ENCODE data around the gene ZBTB5.
A peak's percentile ranks its signal among the peaks of the same experiment; 100 is the strongest.

The ZBTB5 gene

DNA sequence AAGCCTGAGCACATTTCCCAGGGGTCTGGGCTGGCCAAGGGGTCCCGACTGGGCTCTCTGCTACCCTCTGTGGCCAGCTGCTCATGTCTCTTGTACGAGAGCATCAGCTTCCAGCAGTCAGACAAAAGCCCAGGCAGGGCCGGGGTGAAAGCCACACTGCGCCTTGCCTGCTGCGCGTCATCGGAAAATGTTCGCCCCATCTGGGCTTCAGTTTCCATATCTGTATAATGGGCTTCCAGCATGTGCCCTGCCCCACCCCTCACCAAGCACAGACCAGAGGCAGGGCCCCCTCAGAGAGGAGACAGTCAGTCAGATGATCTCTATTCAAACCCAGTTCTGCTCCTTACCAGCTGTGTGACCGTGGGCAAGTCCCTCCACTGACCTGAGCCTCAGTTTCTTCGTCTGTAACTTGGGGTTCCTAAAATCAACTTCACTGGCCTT is 50.7 kb downstream of the ZBTB5 start:
- H3K27ac Mint-ChIP-seq, result no peak overlapping the region
- no peaks in the 10 kb centered on the region for H3K36me3 Mint-ChIP-seq (ENCODE audit: low read depth)
- no peak overlapping the region for H3K4me3 Mint-ChIP-seq
- H3K9me3 Mint-ChIP-seq, result no peaks in the 10 kb centered on the region
- DNase-seq, result no peak
- peaks cover 32% of the 10 kb centered on the region for H3K4me1 Mint-ChIP-seq (ENCODE audit: low read depth)
- peaks cover 3% of the 10 kb centered on the region for H3K27me3 Mint-ChIP-seq

DNA sequence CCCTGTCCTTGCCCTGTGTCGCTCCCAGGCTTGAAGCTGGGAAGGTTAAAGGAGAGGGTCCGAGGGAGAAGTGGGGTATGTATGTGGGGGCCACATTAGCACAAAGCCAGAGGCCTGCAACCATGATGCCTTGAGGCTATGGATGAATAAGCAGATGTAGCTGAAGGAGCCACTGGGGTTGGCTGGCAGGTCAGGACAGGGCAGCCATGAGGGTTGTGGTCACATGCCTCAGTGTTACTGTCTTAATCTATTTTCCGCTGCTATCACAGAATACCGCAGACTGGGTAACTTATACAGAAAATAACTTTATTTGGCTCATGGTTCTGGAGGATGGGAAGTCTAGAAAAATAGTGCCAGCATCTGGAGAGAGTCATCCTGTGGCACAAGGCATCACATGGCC is 51.9 kb downstream of the ZBTB5 start:
- no peak for DNase-seq
- H3K27me3 Mint-ChIP-seq, result peaks cover 3% of the 10 kb centered on the region
- H3K36me3 Mint-ChIP-seq (ENCODE audit: low read depth), result no peaks in the 10 kb centered on the region

DNA sequence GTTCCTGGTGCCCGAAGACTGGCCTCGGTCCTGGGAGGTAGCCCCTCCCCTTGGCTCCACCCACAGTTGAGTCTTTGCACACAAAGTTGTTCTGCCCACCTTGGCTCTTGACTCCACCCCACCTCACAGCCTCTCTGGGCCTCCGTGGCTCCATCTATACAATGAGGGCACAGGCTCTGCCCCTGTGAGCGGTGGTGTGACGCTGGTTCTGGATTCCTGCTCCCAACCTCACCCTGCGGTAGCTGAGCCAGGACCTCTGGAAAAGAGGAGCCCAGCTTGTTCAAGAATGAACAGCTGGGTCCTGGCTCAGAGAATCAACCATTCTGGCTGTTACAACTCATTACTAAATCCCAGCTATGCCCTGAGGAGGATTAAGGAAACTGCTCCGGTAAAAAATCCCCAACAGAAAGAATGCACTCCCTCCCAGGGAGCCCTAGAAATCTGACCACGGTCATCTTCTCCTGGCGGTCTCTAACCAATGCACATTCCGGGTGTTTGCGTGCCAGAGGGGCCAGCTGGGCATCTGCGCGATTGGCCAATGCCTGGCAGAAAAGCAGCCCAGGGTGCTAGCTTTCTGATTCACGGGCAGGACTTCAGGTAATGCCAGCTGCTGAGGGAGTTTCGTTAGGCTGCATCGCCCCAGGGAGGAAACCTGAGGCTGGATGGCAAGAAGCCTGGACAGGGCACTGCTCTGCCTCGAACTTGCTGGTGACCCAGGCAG is 52.7 kb downstream of the ZBTB5 start:
- Mint-ChIP-seq H3K36me3 (ENCODE audit: low read depth) (no peaks in the 10 kb centered on the region), H3K4me1 (ENCODE audit: low read depth) (peaks cover 40% of the 10 kb centered on the region), H3K4me3 (no peak overlapping the region), H3K27ac (no peak overlapping the region), H3K9me3 (no peaks in the 10 kb centered on the region), H3K27me3 (peaks cover 3% of the 10 kb centered on the region)
- no peak for DNase-seq

More for the DNA sequence above, 51.9 kb downstream of the ZBTB5 start:
- no peak overlapping the region for H3K27ac Mint-ChIP-seq
- H3K4me1 Mint-ChIP-seq (ENCODE audit: low read depth), result peaks cover 40% of the 10 kb centered on the region
- no peaks in the 10 kb centered on the region for H3K9me3 Mint-ChIP-seq
- no peak overlapping the region for H3K4me3 Mint-ChIP-seq

DNA sequence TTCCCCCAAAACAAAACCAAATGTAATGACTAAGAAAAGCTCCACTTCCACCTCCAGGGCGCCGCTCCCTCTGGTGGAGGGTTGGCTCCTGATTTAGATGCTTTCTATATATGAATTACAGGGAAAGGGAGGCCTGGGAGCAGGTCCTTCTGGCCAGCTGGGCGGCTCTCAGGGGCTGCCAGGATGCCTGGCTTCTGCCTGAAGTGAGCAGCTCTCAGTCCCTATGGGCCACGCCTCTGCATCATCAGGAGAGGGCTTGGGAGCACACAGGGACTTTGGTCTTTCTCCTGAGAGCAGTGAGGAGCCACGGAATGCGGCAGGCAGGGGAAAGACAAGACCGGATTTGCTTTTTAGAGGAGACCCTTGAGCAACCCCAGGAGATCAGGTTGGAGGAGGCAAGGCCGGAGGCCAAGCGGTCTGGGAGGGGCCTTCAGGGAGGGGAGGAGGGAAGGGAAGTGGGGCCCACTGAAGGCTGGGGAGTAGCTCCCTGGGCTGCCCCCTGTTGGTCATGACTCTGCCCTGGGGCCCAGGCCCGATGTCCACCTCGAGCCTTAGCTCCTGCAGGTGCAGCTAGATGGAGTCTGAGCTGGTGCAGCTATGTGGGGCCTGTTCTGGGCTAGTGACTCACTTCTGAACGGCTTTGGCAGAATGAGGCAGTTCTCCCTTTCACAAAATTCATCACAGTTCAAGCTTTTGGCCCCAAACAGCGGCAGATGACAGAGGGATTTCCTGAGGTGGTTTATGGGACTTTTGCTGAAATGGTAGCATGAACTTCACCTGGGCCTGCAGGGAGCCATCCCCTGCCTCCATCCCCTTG is 54.1 kb downstream of the ZBTB5 start:
- peak; percentile 47 for DNase-seq
- Mint-ChIP-seq H3K4me1 (ENCODE audit: low read depth) (peaks cover 41% of the 10 kb centered on the region), H3K9me3 (no peaks in the 10 kb centered on the region), H3K4me3 (no peak overlapping the region), H3K36me3 (ENCODE audit: low read depth) (no peaks in the 10 kb centered on the region), H3K27ac (peak overlapping the region; percentile 78), H3K27me3 (peaks cover 3% of the 10 kb centered on the region)

DNA sequence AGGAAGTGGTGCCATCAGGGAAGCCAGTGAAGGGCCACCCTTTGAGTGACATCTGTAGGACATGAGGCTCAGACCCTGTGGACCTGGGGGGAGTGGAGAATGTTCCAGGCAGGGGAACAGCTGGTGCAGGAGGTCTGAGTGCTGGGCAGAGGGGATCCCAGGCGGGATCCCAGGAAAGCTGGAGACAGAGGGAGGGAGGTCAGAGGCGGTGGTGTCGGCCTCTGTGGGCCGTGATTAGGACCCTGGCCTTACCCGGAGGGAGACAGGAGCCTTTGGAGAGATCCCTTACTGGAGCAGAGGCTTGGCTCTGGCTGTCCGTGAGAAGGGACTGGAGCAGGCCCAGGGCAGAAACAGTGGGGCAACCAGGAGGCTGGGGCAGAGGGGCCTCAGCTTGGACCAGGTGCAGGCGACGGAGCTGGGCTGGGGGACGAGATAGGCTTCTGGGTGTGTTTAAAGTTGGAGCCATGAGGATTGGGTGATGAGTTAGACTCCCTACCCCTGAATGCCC is 54.8 kb downstream of the ZBTB5 start:
- H3K36me3 Mint-ChIP-seq (ENCODE audit: low read depth), result no peaks in the 10 kb centered on the region
- H3K4me3 Mint-ChIP-seq, result no peak overlapping the region
- DNase-seq, result no peak
- no peaks in the 10 kb centered on the region for H3K9me3 Mint-ChIP-seq
- H3K27me3 Mint-ChIP-seq, result peaks cover 3% of the 10 kb centered on the region
- peak overlapping the region; percentile 78 for H3K27ac Mint-ChIP-seq
- peaks cover 41% of the 10 kb centered on the region for H3K4me1 Mint-ChIP-seq (ENCODE audit: low read depth)

DNA sequence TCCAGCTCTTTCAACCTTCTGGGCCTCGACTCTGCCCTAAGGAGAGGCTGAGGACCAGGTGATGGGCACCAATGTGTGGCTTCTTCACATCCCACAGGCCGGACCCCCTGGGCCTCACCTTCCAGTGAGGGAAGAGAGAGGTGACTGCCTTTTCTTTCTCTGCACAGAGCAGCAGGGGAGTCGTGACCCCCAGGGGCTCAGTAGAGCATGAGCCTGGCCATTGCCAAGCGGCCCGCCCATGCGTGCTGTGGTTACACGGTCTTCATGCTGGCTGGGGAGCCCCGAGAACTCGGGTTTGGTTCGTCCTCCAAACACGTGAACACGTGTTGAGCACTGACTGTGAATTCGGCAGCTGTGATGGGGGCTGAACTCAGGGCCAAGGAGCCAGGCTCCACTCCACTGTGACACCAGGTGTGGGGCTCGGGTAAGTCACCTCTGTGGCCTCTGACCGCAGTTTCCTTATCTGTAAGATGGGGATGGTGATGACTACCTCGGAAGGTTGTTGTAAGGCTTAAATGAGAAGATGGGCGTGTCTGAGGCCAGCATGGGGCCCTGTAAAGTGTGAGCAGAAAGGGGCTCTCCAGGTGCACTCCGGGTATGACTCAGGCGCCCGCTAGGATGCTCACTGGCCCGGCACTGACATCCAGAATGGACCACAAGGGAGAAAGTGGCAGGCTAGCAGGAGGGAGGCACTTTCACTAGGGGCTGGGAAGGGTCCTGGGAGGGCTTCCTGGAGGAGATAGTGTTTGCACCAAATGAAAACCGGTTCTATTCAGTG is 56.1 kb downstream of the ZBTB5 start:
- peak; percentile 72 for DNase-seq
- H3K9me3 Mint-ChIP-seq, result no peaks in the 10 kb centered on the region
- H3K4me3 Mint-ChIP-seq, result peak overlapping the region; percentile 16
- no peaks in the 10 kb centered on the region for H3K36me3 Mint-ChIP-seq (ENCODE audit: low read depth)
- peaks cover 34% of the 10 kb centered on the region for H3K4me1 Mint-ChIP-seq (ENCODE audit: low read depth)
- peak overlapping the region; percentile 79 for H3K27ac Mint-ChIP-seq
- H3K27me3 Mint-ChIP-seq, result no peaks in the 10 kb centered on the region

DNA sequence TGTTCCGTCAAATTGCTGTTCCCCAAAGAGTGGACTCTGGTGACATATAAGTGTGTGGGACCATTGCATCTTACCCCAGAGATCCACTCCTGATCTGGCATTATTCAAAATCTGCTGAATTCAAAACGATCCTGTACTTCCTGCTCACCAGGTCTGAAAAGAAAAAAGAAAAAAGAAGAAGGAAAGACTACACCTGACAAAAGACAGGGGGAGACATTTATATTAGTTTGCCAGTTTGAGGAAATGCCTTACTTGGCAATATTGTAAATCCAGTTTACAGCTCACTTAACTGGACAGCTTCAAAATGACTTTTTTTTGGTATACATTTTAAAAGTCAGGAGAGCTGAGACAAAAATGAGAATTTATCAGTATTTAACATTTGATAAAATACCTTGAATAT is 57.8 kb downstream of the ZBTB5 start:
- H3K36me3 Mint-ChIP-seq (ENCODE audit: low read depth), result no peaks in the 10 kb centered on the region
- H3K27me3 Mint-ChIP-seq, result no peaks in the 10 kb centered on the region
- H3K27ac Mint-ChIP-seq, result no peak overlapping the region
- no peaks in the 10 kb centered on the region for H3K9me3 Mint-ChIP-seq
- peaks cover 38% of the 10 kb centered on the region for H3K4me1 Mint-ChIP-seq (ENCODE audit: low read depth)
- no peak overlapping the region for H3K4me3 Mint-ChIP-seq
- DNase-seq, result no peak

DNA sequence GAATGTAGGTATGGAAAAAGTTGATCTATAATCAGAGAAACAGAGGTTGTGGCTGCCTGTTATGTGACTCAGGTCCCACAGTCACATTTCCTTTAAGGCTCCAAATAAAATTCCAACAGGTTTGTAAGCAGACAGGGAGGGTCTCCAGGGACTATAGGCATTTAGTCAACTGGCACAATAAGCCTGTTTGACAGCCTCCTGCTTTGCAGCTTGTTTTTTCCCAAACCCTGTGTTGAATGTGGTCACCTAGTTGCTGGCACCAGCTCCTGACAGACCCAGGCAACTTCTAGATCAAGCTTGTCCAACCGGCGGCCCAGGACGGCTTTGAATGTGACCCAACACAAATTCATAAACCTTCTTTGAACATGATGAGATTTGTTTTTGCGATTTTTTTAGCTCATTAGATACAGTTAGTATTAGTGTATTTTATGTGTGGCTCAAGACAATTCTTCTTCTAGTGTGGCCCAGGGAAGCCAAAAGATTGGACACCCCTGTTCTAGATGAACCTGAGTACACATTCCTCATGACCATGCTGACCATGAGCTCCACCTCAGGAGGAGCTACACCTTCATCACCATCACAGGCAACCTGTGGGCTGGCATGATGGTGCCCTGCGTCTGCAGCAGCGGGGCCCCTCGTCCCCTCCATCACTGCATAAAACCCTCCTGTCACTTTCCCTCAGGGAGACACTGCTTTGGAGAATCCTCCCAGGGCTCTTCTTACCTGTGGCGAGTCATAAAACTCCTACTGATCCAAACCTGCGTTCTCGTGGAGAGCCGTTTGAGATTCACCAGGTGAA is 58.4 kb downstream of the ZBTB5 start:
- no peak overlapping the region for H3K4me3 Mint-ChIP-seq
- H3K36me3 Mint-ChIP-seq (ENCODE audit: low read depth), result no peaks in the 10 kb centered on the region

DNA sequence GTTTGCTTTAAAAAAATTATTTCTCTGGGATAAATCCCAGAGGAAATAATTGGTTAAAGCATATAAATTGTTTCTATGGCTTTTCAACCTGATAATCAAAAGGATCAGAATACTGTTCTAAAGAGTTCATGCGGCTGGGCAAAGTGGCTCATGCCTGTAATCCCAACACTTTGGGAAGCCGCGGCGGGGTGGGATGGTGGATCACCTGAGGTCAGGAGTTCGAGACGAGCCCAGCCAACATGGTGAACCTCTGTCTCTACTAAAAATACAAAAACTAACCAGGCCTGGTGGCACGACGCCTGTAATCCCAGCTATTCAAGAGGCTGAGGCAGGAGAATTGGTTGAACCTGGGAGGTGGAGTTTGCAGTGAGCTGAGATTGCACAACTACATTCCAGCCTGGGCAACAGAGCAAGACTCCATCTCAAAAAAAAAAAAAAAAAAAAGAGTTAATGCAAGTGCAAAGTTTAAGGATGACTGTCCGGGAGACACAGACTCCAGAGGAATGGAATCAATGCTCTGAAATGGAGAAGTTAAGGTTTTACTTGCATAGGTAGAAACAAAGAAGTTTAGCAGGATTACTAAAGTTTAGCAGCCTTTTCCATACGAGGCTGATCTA is 59.4 kb downstream of the ZBTB5 start:
- Mint-ChIP-seq H3K27me3 (no peaks in the 10 kb centered on the region), H3K36me3 (ENCODE audit: low read depth) (no peaks in the 10 kb centered on the region), H3K4me3 (no peak overlapping the region), H3K9me3 (no peaks in the 10 kb centered on the region), H3K4me1 (ENCODE audit: low read depth) (peaks cover 26% of the 10 kb centered on the region), H3K27ac (no peak overlapping the region)
- DNase-seq, result no peak

More for the DNA sequence above, 58.4 kb downstream of the ZBTB5 start:
- Mint-ChIP-seq H3K27me3 (no peaks in the 10 kb centered on the region), H3K4me1 (ENCODE audit: low read depth) (peaks cover 35% of the 10 kb centered on the region), H3K27ac (no peak overlapping the region), H3K9me3 (no peaks in the 10 kb centered on the region)
- no peak for DNase-seq

DNA sequence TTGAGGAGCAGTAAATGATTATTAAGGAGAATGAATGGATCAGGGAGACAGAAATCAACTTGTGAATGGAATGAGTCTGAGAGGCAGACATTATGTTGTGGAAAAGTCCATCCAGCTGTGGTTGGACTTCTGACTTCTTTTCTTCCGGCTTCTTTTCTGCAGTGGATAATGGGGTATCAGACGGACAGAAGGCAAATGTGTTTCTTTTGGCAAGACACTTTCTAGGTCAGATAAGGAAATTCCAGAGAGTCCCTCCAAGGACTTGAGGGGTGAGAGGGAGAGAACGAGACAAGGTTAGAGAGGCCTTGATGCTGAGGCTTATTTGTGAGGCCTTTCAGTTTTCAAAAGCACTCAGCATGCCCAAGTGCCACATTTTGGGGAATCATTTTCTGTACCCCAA is 59.9 kb downstream of the ZBTB5 start:
- Mint-ChIP-seq H3K27ac (no peak overlapping the region), H3K4me3 (no peak overlapping the region), H3K27me3 (no peaks in the 10 kb centered on the region), H3K36me3 (ENCODE audit: low read depth) (no peaks in the 10 kb centered on the region), H3K4me1 (ENCODE audit: low read depth) (peaks cover 20% of the 10 kb centered on the region), H3K9me3 (no peaks in the 10 kb centered on the region)
- DNase-seq, result no peak

DNA sequence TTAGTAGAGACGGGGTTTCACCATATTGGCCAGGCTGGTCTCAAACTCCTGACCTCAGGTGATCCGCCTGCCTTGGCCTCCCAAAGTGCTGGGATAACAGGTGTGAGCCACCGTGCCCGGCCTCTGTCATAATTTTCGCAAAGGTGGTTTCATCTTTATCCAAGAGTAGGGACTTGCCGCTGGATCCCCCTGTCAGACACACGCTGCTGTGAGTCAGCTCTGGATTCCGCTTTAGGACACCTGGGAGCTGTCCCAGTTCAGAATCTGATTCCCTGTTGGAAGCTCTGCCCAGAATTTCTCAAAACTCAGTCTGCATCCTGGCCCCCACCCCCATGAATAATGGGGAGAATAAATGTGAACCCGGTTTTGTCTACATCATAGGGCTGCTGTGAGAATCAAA is 60.7 kb downstream of the ZBTB5 start:
- Mint-ChIP-seq H3K27ac (no peak overlapping the region), H3K27me3 (no peaks in the 10 kb centered on the region)

DNA sequence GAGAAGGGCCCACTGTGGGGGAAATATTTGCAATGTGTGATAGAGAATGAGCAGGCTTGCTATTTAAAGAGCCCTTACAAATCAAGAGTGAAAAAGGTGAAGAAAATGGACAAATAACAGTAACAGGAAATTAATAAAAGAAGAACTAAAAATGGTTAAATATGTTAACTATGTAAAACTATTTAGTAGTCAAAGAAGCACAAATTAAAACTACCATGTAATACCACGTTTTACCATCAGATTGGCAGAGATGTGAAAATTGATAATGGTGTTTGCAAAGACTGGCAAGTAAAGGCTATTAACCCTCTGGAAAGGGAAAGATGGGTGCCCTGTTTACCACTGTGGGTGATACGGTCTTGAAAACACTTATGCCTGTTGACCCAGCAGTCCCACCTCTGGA is 65.9 kb downstream of the ZBTB5 start:
- H3K4me1 Mint-ChIP-seq (ENCODE audit: low read depth), result peaks cover 4% of the 10 kb centered on the region
- H3K4me3 Mint-ChIP-seq, result no peak overlapping the region
- DNase-seq, result no peak
- H3K27me3 Mint-ChIP-seq, result no peaks in the 10 kb centered on the region
- H3K9me3 Mint-ChIP-seq, result no peaks in the 10 kb centered on the region
- no peaks in the 10 kb centered on the region for H3K36me3 Mint-ChIP-seq (ENCODE audit: low read depth)
- H3K27ac Mint-ChIP-seq, result no peak overlapping the region

More for the DNA sequence above, 60.7 kb downstream of the ZBTB5 start:
- DNase-seq, result no peak
- no peaks in the 10 kb centered on the region for H3K9me3 Mint-ChIP-seq
- no peak overlapping the region for H3K4me3 Mint-ChIP-seq
- H3K4me1 Mint-ChIP-seq (ENCODE audit: low read depth), result peaks cover 14% of the 10 kb centered on the region
- no peaks in the 10 kb centered on the region for H3K36me3 Mint-ChIP-seq (ENCODE audit: low read depth)

DNA sequence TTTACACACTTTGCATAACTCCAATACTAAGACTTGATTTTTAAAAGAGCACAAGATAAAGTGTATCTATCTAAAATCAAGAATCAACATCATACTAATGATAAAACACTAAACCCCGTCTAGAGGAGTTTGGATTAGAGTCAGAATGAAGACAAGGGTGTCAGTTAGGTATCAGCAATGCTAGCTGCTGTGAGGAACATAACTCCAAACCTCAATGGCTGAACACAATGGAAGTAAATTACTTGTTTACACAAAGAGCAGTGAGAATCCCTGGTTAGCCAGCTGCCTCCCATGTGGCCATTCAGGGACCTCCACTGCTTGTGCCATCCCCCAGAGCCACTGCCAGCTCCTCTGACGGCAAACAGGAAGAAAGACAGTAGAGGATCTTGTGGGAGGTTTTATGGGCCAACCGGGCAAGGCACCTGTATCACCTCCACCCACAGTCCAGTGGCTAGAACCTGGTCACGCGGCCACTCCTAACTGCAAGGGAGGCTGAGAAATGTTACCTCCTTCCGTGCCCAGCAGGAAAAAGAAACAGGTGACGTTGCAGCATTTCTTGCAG is 66.7 kb downstream of the ZBTB5 start:
- Mint-ChIP-seq H3K9me3 (no peaks in the 10 kb centered on the region), H3K36me3 (ENCODE audit: low read depth) (no peaks in the 10 kb centered on the region), H3K4me3 (no peak overlapping the region), H3K27ac (no peak overlapping the region), H3K27me3 (no peaks in the 10 kb centered on the region), H3K4me1 (ENCODE audit: low read depth) (peaks cover 4% of the 10 kb centered on the region)
- no peak for DNase-seq
